Neural progenitor cell (in vitro differentiated cells): ENCODE results near the gene ACTL10.

Experiments used
- EZH2 ChIP-seq: fragments of 200-600 bp; sonication (generic); IDR thresholded peaks from 2 replicates; pipeline ENCODE4 v1.6.1; 2017; ENCODE audit warnings: antibody characterized with exemption, mild to moderate bottlenecking, moderate library complexity
- EZH2phosphoT487 ChIP-seq: fragments of 200-600 bp; sonication (generic); IDR thresholded peaks from 2 replicates; pipeline ENCODE4 v1.6.1; 2017; ENCODE audit warnings: antibody characterized with exemption
- TF ChIP-seq, protein P1 (sequence below): fragments of 200-600 bp; sonication (generic); IDR thresholded peaks from 2 replicates; pipeline ENCODE4 v1.5.1; 2017; ENCODE audit warnings: antibody characterized with exemption, mild to moderate bottlenecking

DNA sequence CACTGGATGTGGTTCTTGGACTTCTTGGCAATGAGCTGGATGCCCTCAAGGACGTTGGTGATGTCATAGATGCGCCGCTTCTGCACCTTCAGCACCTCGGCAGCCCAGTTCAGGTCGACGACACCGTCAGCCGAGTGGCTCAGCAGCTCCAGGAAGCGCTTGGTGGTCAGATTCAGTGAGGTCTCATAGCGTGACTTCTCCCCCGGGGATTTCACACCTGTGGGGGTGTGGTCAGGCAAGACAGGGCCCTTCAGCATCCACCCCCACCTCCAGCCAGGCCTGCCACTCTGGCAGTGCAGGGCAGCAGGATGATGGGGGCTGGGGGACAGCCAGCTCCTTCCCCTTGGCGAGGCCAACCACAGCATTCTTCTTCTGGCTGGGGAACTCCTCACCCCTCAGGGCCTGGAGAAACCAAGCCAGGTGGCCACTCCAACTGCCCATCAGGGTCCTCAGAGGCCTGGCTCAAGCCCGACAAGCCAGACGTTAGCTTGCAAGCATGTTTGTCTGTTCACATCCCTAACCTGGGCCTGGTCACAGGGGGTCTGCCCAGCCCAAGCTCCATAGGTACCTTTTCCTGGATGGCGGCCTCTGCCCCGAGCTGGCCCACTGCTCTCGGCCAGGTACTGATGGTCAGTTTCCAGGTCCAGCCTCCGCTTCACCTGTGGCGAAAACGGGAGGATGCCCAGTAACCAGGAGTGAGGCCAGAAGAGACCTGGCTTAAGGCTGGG, 13.2 kb downstream of the ACTL10 start:
- TF ChIP-seq, protein P1, sequence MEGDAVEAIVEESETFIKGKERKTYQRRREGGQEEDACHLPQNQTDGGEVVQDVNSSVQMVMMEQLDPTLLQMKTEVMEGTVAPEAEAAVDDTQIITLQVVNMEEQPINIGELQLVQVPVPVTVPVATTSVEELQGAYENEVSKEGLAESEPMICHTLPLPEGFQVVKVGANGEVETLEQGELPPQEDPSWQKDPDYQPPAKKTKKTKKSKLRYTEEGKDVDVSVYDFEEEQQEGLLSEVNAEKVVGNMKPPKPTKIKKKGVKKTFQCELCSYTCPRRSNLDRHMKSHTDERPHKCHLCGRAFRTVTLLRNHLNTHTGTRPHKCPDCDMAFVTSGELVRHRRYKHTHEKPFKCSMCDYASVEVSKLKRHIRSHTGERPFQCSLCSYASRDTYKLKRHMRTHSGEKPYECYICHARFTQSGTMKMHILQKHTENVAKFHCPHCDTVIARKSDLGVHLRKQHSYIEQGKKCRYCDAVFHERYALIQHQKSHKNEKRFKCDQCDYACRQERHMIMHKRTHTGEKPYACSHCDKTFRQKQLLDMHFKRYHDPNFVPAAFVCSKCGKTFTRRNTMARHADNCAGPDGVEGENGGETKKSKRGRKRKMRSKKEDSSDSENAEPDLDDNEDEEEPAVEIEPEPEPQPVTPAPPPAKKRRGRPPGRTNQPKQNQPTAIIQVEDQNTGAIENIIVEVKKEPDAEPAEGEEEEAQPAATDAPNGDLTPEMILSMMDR: no peak
- TF ChIP-seq EZH2phosphoT487 (no peak), EZH2 (no peak)
